GM04504 (cell line): ENCODE results near the gene STAC3.

Experiments
- DNase-seq: peaks from one replicate; pipeline ENCODE4 v3.0.0-alpha.2; 2012; ENCODE audit warnings: low read depth

STAC3 gene

GRCh38 chr12:57235728-57236131 is 15.3 kb downstream of the STAC3 start:
- no peak for DNase-seq

- no peak for DNase-seq
Measured at GRCh38 chr12:57235017-57235727, 15.8 kb downstream of the STAC3 start.

DNA sequence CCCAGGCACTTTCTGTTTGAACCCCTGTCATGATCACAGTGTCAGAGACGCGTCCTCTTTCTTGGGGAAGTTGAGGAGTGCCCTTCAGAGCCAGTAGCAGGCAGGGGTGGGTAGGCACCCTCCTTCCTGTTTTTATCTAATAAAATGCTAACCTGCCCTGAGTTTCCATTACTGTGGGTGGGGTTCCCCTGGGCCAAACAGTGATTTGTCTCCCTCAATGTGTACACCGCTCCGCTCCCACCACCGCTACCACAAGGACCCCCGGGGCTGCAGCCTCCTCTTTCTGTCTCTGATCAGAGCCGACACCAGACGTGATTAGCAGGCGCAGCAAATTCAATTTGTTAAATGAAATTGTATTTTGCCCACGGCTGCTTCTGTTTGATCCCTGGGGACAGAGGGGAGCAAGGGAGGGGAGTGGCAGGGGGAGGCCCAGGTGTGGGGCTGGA is 16.4 kb downstream of the STAC3 start:
- no peak for DNase-seq

DNA sequence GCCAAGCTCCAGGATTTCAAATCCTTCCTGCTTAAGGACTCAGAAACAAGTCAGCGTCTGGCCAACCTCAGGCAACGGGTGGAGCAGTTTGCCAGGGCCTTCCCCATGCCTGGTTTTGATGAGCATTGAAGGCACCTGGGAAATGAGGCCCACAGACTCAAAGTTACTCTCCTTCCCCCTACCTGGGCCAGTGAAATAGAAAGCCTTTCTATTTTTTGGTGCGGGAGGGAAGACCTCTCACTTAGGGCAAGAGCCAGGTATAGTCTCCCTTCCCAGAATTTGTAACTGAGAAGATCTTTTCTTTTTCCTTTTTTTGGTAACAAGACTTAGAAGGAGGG is 16.8 kb downstream of the STAC3 start:
- no peak for DNase-seq

GRCh38 chr12:57233357-57234232 is 17.4 kb downstream of the STAC3 start:
- no peak for DNase-seq

GRCh38 chr12:57232156-57232756 is 18.7 kb downstream of the STAC3 start:
- DNase-seq, result no peak

GRCh38 chr12:57231276-57232021 is 19.5 kb downstream of the STAC3 start:
- DNase-seq, result no peak

- DNase-seq, result no peak
Measured at GRCh38 chr12:57230381-57231155, 20.4 kb downstream of the STAC3 start.

GRCh38 chr12:57229634-57230380 is 21.2 kb downstream of the STAC3 start, which contains the start of gene SHMT2:
Gene SHMT2 (plus strand): TSS chr12:57229711. CDS start chr12:57229779, 68 bp downstream.
- peak; percentile 87 for DNase-seq

- no peak for DNase-seq
Measured at GRCh38 chr12:57229046-57229633, 21.8 kb downstream of the STAC3 start.

GRCh38 chr12:57227315-57228115 is 23.5 kb downstream of the STAC3 start:
- DNase-seq, result no peak

- DNase-seq, result no peak
Measured at GRCh38 chr12:57226588-57227314, 24.2 kb downstream of the STAC3 start.

DNA sequence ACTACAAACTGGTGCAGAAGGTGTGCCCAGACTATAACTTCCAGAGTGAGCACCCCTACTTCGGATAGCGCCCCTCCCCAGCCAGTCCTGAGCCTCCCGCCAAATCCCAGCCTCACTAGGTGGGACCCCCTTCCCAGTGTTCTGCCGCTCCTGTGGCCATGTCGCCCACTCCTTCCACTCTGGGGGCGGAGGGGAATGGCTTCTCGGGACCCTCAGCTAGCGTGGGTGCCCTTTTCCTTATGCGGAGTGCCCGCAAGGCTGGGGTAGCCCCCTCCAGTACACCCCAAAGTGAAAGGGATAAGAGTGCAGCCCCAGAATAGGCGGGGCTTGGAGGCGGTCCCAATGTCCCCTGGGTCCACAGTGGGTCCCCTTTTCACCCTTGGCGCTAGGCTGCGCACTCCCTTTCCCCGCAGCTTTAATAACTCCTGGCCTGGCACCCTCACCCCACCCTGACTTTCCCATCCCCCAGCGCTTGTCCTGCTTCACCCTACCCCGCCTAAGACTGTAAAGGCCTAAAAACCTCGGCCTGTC is 25.2 kb downstream of the STAC3 start:
- no peak for DNase-seq

DNA sequence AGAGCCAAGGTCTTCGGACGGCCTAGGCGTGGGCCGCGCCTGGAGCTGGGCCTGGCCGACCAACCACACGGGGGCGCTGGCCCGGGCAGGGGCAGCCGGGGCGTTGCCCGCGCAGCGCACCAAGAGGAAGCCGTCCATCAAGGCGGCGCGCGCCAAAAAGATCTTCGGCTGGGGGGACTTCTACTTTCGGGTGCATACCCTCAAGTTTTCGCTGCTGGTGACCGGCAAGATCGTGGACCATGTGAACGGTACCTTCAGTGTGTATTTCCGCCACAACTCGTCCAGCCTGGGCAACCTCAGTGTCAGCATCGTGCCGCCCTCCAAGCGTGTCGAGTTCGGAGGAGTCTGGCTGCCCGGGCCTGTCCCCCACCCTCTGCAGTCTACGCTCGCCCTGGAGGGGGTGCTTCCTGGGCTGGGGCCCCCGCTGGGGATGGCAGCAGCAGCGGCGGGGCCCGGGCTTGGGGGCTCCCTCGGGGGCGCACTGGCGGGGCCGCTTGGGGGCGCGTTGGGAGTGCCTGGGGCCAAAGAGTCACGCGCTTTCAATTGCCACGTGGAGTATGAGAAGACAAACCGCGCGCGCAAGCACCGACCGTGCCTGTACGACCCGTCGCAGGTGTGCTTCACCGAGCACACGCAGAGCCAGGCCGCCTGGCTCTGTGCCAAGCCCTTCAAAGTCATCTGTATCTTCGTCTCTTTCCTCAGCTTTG is 25.9 kb downstream of the STAC3 start:
- no peak for DNase-seq

- no peak for DNase-seq
Measured at GRCh38 chr12:57224278-57224972, 26.6 kb downstream of the STAC3 start.

DNA sequence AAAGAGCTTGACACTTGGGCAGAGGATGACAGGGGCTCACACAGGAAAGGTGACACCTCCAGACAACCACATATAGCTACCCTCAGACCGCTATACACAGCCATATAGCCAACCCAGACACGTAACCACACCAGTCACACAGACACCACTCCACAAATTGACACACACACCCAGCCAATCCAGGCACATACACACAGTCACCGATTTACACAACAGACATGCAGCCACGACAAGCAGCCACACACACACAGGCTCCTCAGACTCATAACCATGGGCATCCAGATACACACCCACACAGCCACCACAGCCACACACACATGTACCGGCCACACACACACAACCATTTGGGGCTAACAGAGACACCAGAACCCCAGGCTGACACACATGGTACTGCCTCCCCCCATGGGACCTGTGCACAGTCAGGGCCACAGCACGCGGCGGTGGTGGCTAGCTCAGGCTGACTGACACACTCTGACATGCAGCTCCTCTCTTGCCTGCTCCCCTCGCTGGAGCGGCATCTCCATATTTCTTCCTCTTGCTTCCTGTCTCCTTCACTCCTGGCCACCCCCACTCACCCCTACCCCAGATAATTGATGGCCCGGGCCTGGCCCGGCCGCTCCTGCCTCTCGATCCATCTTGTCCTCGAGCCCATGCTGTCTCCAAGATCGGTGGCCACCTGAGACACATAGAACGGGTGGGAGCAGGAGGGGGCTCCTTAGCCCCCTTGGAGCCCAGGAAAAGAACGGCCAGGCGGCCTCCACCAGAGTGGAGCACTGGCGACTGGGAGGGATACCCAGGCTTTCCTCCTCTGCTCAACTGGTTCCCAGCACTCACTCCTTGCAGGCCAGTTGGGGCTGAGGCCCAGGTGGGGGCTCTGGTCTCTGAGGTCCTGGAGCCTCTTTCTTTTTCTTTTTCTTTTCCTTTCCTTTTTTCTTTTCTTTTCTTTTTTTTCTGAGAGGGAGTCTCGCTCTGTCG is 27.5 kb downstream of the STAC3 start:
- no peak for DNase-seq
